Nucleus accumbens (tissue), 56 donors: ENCODE results near the gene PIPOX.
"Not testable (repeated sequence)": the region's sequence is repeated elsewhere in the genome, so short reads cannot be mapped to it uniquely, and the experiment has no call there.

Experiments
- DNase-seq, 56 donors: peaks; one replicate each; lab custom pipeline; 2025; lab: John Stamatoyannopoulos, UW

Gene PIPOX

DNA sequence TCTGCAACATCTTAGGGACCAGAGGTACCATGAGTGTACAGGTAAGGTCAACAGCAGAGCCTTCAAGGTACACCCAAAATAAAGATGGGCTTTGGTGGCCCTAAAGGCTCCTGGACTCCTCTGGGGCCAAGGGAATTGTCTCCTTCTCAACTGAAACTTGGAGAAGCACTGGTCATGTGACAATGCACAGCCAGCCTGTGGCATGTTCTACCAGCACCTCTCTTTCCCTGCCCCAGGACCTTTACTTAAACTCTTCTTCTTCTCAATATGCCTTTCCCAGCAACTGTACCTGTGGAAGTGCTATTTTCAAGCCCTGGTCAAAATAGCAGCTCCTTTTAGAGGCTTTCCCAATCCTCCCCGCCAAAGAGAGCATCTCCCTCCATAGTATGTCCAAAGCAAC is 28.4 kb downstream of the PIPOX start:
- DNase-seq = no peak

DNA sequence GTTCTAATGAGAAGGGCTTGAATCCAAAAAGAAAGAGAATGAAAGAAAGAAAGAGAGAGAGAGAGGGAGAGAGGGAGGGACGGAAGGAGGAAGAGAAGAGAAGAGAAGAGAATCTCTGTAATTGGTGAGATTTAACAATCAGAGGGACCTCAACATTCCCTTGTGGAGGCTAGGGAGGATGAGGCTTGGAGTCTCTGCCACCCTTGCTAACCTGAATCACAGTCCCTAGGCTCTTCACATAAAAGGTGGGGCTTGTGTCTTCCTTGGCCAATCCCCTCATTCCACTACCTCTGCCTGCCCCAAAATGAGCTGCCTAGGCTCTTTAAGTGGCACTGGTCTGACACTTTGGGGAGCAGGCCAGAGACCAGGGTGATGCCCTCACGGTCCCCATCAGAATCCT is 30.1 kb downstream of the PIPOX start:
- DNase-seq = no peak

DNA sequence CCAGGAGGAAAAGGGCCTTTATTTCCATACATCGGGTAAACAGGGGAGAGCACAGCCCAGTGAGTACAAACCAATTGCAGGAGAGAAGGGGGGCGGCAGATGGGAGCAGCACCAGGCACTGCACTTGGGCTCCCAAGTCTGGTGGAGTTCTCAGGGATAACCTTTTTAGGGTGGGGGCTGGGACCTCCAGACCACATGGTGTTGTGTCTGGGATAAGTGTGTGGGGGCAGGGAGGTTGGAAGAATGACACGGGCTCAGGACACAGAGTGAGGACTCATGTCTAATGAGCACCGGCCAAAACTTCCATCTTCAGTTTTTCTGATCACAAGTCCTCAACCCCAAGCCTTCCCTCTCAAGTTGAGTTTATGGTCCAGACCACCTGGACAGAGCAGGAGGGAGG is 30.6 kb downstream of the PIPOX start:
- DNase-seq = no peak

DNA sequence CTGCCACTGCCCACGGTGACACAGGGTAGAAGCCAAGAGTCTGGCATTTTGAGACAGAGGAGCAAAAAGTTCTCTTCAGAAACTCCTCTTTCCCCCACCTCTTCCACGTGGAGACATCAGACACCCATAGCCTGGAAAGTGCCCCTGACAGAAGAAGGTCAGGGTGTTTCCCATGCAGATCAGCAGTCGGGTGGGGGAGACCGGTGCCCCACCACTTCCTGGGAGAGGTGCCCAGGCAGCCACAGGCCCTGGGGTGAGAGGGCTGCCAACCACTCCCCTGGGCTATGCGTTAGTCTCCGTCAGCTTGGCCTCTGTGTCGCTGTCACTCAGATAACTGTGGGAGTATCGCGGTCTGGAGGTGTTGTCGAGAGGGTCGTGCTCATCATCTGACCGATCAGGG is 31.5 kb downstream of the PIPOX start:
- no peak for DNase-seq

DNA sequence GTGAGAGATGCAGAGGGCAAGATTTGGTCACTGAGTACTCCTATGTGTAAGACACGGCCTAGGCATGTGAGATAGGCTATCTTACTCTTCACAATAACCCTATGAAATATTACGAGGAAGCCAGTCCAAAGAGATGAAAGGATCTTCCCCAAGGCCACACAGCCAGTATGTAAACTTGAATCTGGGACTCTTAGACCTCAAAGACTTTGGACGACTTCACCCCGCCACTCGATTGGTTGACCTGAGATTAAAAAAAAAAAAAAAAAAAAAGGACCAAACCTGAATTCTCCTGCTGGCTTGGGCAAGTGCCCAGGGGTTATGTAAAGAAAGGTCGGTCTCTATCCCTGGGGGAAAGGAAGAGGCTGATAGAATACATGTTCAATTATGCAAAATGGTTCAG is 33.1 kb downstream of the PIPOX start:
- DNase-seq = no peak

DNA sequence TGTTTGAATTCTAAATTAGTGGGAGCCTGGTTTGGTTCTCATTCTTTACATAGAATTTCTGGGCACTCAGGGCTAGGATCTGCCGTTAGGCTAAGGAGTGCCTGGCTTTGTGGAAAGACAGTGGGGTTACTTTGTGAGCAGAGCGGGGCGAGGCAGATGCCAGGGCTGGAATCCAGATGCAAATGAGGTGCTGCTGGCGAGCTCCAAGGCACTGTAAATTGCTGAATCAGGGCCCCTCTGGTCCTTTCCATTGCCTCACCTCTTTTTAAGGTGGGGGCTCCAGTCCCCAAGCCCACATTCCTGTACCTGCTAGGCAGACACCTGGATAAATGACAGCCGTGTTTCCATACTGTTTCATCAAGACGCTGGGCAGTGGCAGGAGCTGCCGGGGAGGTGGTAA is 33.8 kb downstream of the PIPOX start:
- peak in 44 of 56 donors; percentile 10 to 79 (median 48) for DNase-seq

DNA sequence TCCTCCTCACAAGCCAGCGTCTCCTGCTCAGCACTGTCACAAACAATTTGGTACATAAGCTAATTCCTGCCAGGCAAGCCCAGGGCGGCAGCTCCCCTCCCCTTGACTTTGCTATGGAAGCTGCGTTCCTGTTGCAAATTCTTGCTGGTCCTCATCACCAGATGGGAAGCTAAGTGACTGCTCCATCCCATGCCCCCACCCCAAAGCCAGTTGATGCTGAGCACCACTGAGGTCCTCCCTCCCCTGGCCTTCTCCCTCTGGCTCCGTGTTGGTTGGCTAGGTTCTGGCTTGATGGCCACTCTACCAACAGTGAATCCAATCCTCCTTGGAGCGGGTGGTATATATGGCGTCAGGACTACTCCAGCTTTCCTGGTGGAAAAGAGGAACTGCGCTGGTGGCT is 34.4 kb downstream of the PIPOX start:
- no peak for DNase-seq

DNA sequence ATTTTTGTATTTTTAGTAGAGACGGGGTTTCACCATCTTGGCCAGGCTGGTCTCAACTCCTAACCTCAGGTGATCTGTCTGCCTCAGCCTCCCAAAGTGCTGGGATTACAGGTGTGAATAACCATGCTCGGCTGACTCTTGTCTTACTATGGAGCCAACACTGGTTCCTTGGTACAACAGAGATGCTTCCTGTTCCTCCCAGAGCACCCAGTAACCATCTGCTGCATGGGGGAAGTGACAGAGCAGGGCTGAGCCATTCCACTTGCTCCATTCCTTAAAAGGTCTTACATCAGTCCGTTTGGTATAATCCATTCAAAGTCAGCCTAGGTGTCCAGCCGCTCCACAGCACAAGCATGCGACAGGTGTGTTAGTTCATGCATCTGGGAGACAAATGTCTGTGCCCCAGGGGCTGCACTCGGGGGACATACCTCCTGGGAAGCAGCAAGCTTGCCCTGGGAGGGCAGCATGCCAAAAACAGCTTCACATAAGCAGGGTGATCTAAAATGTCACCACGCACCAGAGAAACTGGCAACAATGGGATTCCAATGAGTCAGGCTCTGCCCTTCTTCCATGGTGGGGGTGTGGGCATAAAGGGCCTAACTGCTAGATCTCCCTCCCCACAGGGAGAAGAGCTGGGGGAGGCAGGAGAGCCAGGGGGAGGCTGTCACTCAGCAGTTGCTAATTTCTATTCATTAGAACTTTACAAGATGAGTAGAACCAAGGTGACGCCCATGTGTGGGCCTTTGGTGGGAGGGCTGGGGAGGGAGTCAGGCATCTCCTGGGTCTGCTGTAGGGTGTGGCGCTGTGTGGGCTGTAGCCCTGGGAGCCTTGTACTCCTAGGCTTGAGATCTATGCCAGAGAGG is 35.5 kb downstream of the PIPOX start:
- peak in 43 of 56 donors; percentile 12 to 92 (median 67) for DNase-seq

DNA sequence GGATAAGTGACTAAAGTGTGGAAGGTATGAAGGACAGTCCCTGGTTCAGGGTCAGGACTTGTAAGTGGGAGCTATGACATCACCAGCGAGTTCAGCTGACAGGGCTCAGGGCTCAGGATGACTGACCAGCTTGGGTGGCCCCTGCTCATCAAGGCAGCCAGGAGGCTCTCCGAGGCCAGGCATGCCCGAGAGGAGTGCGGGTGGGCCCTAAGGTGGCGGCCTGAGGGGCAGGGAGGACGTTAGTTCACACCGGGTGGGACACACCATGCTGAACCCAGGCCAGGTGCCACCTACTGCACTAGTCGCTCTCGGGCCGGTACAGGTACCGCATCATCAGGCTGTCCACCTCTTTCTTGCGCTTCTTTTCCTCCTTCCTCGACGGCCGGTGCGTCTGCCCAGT is 36.5 kb downstream of the PIPOX start:
- no peak for DNase-seq

DNA sequence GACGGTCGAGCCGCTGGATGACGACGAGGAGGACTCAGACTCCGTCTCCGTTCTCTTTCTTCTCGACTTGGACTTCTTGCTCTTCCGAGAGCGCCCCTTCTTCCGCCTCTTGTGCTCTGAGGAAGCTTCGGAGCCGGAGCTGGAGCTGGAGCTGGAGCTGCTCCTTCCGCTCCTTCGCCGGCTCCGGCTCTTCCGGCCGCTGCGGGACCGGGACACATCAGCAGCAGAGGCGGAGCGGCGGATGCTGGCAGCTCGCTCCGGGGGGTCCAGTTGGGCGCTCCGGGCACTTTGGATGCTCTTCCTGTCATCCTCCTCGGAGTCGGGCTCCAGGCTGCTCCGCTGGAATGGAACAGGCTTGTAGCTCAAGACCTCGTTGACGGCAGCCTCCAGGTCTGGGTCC is 36.9 kb downstream of the PIPOX start:
- no peak for DNase-seq

DNA sequence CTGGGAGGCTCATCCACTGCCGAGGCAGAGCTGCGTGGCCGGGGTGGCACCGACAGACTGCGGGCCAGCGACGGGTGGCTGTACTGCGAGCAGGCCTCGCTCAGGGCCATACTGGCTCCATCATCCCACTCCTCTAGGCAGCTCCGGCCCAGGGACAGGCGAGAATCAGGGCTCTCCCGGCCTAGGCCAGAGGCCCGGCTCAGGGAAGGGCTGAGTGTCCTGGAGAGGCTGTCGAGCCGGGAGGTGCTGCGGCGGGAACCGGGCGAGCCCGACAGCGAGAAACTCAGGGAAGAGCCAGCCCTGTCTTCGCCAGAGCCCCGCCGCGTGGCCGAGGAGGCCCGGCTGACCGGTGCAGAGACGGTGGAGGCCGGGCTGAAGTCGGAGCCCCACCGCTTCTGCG is 37.4 kb downstream of the PIPOX start:
- DNase-seq = no peak

DNA sequence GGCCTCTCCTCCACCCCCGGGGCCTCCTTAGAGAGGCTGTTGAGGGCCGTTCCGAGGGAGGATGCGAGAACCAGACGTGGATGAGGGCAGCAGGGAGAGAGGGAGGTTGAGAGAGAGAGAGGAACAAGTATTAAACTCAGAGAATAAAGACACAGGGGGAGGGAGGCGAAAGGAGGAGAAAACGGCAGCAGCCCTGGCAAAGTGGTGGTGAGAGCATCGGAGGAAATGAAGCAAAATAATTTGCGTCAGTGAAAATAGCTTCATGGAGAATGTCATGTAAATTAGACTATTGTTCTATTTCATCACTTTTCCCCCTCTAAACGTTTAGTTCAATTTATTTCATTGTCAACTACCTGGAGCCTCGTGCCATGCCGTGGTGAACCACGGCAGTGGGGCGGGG is 38.0 kb downstream of the PIPOX start:
- peak in 3 of 56 donors; percentile 17 to 38 (median 20) for DNase-seq

DNA sequence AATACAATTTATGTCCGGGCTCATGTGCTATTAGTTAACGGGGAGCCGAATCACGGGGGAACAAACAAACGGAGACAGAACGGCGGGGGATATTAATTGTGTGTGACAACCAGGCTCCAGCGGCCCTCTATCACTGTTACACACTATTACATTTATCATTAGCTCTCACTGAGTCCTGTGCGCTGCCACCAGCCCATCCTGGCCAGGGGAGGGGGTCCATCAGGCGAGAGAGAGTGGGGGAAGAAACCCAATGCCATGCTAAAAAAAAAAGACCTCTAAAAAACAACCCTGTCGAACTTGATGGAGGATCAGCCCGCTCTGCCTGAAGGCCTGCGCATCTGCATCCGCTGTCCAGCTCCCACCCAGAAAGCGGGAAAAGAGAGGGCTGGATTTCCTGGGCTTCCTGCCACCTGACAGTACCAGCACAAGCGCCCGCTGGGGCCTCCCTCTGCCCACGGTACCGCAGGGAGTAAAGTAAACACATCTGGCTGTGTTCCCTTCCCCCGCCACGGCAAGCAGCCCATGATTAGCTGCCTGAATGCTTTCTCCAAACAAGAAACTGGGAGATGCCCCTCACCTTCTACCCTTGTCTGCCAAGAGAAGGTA is 41.7 kb downstream of the PIPOX start:
- DNase-seq = peak in 7 of 56 donors; percentile 10 to 43 (median 25)

DNA sequence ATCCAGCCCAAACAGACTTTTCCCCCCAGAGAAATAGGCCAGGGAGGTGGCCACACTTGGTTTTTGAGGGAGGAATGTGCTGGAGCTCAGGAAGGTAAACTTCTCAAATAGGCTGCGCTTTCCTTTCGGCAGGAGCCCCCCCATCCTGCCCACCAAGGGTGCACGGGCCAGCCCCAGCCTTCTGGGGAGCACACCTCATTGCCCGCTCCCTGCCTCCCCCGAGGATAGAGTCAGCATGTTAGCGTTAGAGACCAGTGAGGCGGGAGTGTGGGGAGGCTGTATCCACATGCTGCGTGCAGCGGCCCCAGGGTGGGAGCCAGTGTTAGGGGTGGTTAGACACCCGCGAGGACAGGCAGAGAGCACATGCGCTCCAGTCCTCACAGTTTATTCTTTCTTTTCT is 42.3 kb downstream of the PIPOX start:
- no peak for DNase-seq

DNA sequence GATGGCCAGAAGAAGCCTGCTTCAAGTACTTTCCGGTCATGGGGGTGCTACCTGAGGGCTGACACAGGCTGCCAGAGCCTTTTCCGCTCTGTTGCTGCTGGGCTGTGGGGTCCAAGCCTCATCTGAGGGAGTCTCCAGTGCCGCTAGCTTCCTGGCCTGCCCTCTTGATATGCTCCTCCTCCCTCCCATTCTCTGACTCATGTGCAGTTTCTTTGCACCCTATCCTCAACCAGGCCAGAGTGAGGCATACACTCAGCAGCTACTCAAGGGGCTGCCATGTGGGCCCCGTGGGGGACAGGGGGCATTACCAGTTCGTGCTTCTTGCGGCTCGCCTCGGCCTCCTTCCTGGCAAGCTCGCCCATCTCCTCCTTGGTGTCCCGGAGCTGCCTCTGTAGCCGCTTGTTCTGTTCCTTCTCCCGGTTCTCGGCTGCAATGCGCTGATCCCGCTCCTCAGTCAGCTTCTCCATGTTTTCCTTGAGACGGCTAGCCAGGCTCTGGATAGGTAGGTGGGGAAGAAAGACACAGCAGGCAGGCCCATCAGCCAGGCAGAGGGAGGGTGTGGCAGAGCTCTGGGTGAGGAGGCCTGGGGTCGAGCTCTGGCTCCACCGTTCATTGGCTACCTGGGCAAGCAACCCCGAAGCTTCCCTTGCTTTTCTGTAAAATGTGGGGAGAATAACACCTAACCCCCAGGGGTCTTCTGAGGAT is 43.8 kb downstream of the PIPOX start:
- DNase-seq = peak in 2 of 56 donors; percentile 16 to 21

DNA sequence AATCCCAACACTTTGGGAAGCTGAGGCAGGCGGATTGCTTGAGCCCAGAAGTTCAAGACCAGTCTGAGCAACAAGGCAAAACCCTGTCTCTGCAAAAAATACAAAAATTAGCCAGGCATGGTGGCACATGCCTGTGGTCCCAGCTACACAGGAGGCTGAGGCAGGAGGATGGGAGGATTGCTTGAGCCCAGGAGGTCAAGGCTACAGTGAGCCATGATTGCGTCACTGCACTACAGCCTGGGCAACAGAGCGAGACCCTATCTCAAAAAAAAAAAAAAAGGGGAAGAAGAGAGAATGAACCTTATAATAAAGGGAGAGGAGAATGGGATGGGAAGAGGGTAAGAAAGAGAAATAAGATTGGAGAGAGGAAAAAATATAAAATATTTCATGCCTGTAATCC is 45.8 kb downstream of the PIPOX start:
- DNase-seq = not testable (repeated sequence)

DNA sequence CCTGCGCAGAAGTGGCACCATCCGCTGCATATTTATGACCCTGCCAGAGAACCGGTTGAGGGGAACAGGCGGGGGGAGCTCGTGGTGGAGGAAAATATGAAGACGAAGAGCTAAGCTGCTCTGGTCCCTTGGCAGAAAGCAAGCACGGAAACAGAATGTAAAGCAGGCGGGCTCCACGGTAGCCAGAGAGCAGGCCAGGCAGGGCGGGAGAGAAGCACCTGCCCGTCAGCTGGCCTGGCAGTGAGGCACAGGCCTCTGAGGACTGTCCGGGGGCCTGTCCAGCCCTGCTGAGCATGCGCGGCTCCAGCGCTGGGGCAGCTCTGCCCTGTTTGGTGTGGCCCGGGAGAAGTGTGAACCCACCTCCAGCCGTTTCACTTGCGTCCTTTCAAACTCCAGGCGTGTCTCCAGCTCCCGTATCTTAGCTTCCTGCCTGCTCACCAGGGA is 46.7 kb downstream of the PIPOX start:
- peak in 52 of 56 donors; percentile 11 to 89 (median 67) for DNase-seq

DNA sequence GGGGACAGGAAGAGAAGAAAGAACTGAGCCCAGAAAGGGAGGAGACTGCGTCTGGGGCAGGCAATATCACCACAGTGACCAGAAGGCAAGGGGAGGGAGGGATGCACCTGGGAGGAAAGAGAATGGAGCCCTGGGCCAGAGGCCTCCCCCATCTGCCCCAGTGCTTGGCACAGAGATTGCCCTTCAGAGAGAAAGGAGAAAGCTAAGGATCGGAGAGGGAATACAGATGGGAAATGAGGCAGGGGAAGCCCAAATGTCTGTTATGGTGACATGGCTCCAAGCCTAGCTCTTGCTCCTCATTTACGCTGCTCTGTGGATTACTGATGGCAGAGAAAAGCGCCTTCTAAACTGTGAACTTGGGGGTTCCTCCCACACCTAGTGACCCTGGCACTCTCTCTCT is 47.2 kb downstream of the PIPOX start:
- no peak for DNase-seq

DNA sequence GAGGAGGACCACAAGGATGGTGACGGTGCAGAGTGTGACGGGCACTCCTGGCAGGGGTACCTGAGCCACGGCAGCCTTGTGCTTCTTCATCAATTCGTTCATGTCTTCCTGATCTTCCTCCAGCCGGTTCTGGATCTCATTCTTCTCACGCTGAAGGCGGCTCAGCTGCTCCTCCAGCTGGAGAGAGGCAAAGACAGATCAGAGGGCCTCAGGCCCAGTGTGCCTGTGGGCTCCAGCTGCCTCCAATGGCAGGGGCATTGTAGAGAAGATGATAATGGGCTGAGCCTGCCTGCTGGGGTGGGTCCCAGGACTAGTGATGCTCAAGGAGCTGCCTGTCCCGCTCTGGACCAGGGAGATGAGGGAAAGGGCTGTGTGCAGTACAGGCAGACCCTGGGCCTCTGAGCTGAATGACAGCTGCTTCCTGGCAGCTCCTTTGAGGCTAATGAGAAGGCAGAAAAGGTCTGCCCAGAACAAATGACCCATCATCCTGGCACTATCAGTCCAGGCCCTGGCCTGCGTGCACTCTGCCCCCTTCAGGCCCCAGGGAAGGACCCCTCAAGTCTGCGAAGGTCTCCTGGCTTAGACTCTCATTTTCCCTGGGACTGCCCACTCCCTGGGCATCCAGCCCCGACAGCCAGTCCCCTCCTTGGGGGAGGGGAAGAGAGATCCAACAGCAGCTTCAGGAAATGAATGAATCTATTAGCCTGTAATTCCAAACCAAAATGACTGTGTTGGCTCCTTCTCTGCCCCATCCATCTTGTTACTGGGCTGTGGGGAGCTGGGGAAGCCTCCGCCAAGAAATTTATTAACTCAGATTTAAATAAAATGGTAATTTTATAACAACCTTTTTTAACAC is 48.0 kb downstream of the PIPOX start:
- DNase-seq = peak in 42 of 56 donors; percentile 13 to 74 (median 42)

DNA sequence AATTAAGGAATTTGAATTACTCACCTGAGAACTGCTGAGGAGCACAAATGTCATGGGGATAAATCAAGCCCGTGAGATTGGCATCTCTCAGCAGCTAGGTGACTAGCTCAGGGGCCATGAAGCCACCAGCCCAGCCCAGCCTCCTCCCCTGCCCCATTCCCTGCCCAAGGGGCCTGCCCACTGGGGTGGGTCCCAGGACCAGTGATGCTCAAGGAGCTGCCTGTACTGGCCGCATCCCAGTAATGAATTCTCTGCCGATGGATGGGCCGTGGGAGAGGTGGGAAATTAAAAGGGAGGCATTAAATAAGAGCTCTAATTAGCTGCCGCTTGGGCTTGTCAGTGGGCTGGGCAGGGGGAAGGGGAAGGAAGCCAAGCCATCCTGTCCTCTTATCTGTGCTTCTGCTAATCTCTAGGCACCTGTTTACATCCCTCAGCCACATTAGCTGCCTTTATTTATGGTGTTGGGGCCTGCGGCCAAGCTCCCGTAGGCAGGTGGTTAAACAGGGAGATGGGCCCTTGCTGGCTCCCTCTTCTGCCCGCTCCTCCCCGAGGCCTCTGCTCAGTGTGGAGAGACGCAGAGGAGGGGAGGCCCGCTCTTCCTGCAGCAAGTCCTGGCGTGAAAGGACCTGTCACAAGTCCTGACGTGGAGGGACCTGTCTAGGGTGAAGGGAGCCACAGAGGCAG is 48.8 kb downstream of the PIPOX start:
- DNase-seq = no peak
